Smooth muscle cell (in vitro differentiated cells): Measurements from ENCODE around the gene VPS37D. TPM values are rescaled to one million over a fixed set of nuclear protein-coding genes. Genes with fewer than 3 reads are reported as not detected.

Source experiments
- DNase-seq: peaks from one replicate; lab custom pipeline; 2025; ENCODE audit not compliant: unreplicated experiment; lab: John Stamatoyannopoulos, UW
- H2AFZ ChIP-seq: fragments of 200-600 bp; sonication (generic); 2 replicates; pipeline ENCODE4 v1.6.0; 2016; ENCODE audit warnings: antibody characterized with exemption, low read depth, mild to moderate bottlenecking
- H3F3A ChIP-seq: fragments of 200-600 bp; sonication (generic); 2 replicates; pipeline ENCODE4 v1.6.0; 2017; ENCODE audit warnings: antibody characterized with exemption, low read depth
- H3K27ac ChIP-seq: fragments of 200-600 bp; sonication (generic); 2 replicates; pipeline ENCODE4 v1.5.1; 2016; ENCODE audit warnings: low read depth, mild to moderate bottlenecking
- H3K27me3 ChIP-seq: fragments of 200-600 bp; sonication (generic); 2 replicates; pipeline ENCODE4 v1.6.1; 2016; ENCODE audit warnings: low read depth, mild to moderate bottlenecking
- H3K36me3 ChIP-seq: fragments of 200-600 bp; sonication (generic); 2 replicates; pipeline ENCODE4 v1.5.1; 2016; ENCODE audit warnings: low read depth
- H3K4me1 ChIP-seq: fragments of 200-600 bp; sonication (generic); 2 replicates; pipeline ENCODE4 v1.5.1; 2016; ENCODE audit warnings: low read depth
- H3K4me2 ChIP-seq: fragments of 200-600 bp; sonication (generic); 2 replicates; pipeline ENCODE4 v1.6.0; 2016; ENCODE audit warnings: mild to moderate bottlenecking
- H3K4me3 ChIP-seq: fragments of 200-600 bp; sonication (generic); 2 replicates; pipeline ENCODE4 v1.5.1; 2016; ENCODE audit warnings: mild to moderate bottlenecking
- H3K79me2 ChIP-seq: fragments of 200-600 bp; sonication (generic); 2 replicates; pipeline ENCODE4 v1.6.0; 2016; ENCODE audit warnings: low read depth, mild to moderate bottlenecking
- H3K9ac ChIP-seq: fragments of 200-600 bp; sonication (generic); 2 replicates; pipeline ENCODE4 v1.6.0; 2016; ENCODE audit warnings: low read depth
- H3K9me3 ChIP-seq: fragments of 200-600 bp; sonication (generic); replicated peaks from 2 replicates; pipeline ENCODE4 v1.5.1; 2016; ENCODE audit warnings: low read depth
- H4K20me1 ChIP-seq: fragments of 200-600 bp; sonication (generic); 2 replicates; pipeline ENCODE4 v1.6.0; 2016; ENCODE audit warnings: low read depth
- CTCF ChIP-seq: fragments of 200-600 bp; sonication (generic); IDR thresholded peaks from 2 replicates; pipeline ENCODE4 v1.5.1; 2017; ENCODE audit warnings: borderline replicate concordance, mild to moderate bottlenecking, antibody characterized with exemption; ENCODE audit not compliant: insufficient read depth, poor library complexity, severe bottlenecking
- WGBS: methylation state at CpG from one replicate; pipeline ENCODE4 v1.1.7; 2016; ENCODE audit warnings: low lambda C conversion rate; 5-methylcytosine and 5-hydroxymethylcytosine counted together
- polyA plus RNA-seq: library from polyadenylated mRNA; unstranded; fragments of >200 nt; fragmentation: Nextera tagmentation; extraction: Ambion mirVana; gene quantifications from 2 replicates; pipeline ENCODE4 v1.2.1, GENCODE V29; 2016
- total RNA-seq: library from RNA; depleted of rRNA; stranded (reverse); fragments of >200 nt; gene quantifications from 2 replicates; pipeline ENCODE4 v1.2.3, GENCODE V29; 2014

Gene VPS37D
- total and polyA plus RNA-seq, 2 experiments from 2014 or later: 7.1 to 8.7 TPM

GRCh38 chr7:73631558-73631957 is 36.1 kb upstream of the VPS37D start:
- Histone ChIP-seq H3K9ac (no peak overlapping the region), H2AFZ (no peak overlapping the region), H3K36me3 (no peaks in the 10 kb centered on the region), H3K4me3 (no peak overlapping the region), H4K20me1 (no peaks in the 10 kb centered on the region), H3K9me3 (no peaks in the 10 kb centered on the region), H3K79me2 (no peaks in the 10 kb centered on the region), H3K27ac (no peak overlapping the region), H3F3A (no peaks in the 10 kb centered on the region), H3K4me1 (no peaks in the 10 kb centered on the region), H3K4me2 (no peak overlapping the region), H3K27me3 (peaks cover 30% of the 10 kb centered on the region)
- no peak for DNase-seq
- 30% methylated on average over 1 of the region's 1 CpG for WGBS
- TF ChIP-seq CTCF: no peak

GRCh38 chr7:73633323-73633722 is 34.3 kb upstream of the VPS37D start:
- Histone ChIP-seq H3K9ac (no peak overlapping the region), H2AFZ (no peak overlapping the region), H3K4me1 (no peaks in the 10 kb centered on the region), H3K4me2 (no peak overlapping the region), H3K9me3 (no peaks in the 10 kb centered on the region), H3K27ac (no peak overlapping the region), H3K79me2 (no peaks in the 10 kb centered on the region), H3K4me3 (no peak overlapping the region), H3K27me3 (peaks cover 12% of the 10 kb centered on the region), H4K20me1 (no peaks in the 10 kb centered on the region), H3F3A (no peaks in the 10 kb centered on the region), H3K36me3 (no peaks in the 10 kb centered on the region)
- TF ChIP-seq CTCF: no peak
- WGBS: 97% methylated on average over 7 of the region's 7 CpGs
- DNase-seq: no peak

GRCh38 chr7:73633844-73634243 is 33.8 kb upstream of the VPS37D start:
- Histone ChIP-seq H3K9ac (no peak overlapping the region), H4K20me1 (no peaks in the 10 kb centered on the region), H3K27me3 (peaks cover 7% of the 10 kb centered on the region), H3F3A (no peaks in the 10 kb centered on the region), H3K9me3 (no peaks in the 10 kb centered on the region), H3K79me2 (no peaks in the 10 kb centered on the region), H3K36me3 (no peaks in the 10 kb centered on the region), H3K4me3 (no peak overlapping the region), H3K4me2 (no peak overlapping the region), H2AFZ (no peak overlapping the region), H3K27ac (no peak overlapping the region), H3K4me1 (no peaks in the 10 kb centered on the region)
- no peak for DNase-seq
- TF ChIP-seq CTCF: no peak
- WGBS: 94% methylated on average over 8 of the region's 8 CpGs

GRCh38 chr7:73635428-73636200 is 32.0 kb upstream of the VPS37D start:
- Histone ChIP-seq H3K4me3 (no peak overlapping the region), H3F3A (no peaks in the 10 kb centered on the region), H2AFZ (no peak overlapping the region), H4K20me1 (no peaks in the 10 kb centered on the region), H3K36me3 (no peaks in the 10 kb centered on the region), H3K4me2 (no peak overlapping the region), H3K9me3 (no peaks in the 10 kb centered on the region), H3K79me2 (no peaks in the 10 kb centered on the region), H3K27me3 (peaks cover 7% of the 10 kb centered on the region), H3K9ac (no peak overlapping the region), H3K27ac (no peak overlapping the region), H3K4me1 (no peaks in the 10 kb centered on the region)
- 94% methylated on average over 8 of the region's 8 CpGs for WGBS
- no peak for DNase-seq
- no peak for TF ChIP-seq CTCF
